Measurements from ENCODE around the gene PCED1A.

GRCh38 chr20:2797136-2797983 lies 43.1 kb downstream of the PCED1A start:
- TF ChIP-seq, protein P1, sequence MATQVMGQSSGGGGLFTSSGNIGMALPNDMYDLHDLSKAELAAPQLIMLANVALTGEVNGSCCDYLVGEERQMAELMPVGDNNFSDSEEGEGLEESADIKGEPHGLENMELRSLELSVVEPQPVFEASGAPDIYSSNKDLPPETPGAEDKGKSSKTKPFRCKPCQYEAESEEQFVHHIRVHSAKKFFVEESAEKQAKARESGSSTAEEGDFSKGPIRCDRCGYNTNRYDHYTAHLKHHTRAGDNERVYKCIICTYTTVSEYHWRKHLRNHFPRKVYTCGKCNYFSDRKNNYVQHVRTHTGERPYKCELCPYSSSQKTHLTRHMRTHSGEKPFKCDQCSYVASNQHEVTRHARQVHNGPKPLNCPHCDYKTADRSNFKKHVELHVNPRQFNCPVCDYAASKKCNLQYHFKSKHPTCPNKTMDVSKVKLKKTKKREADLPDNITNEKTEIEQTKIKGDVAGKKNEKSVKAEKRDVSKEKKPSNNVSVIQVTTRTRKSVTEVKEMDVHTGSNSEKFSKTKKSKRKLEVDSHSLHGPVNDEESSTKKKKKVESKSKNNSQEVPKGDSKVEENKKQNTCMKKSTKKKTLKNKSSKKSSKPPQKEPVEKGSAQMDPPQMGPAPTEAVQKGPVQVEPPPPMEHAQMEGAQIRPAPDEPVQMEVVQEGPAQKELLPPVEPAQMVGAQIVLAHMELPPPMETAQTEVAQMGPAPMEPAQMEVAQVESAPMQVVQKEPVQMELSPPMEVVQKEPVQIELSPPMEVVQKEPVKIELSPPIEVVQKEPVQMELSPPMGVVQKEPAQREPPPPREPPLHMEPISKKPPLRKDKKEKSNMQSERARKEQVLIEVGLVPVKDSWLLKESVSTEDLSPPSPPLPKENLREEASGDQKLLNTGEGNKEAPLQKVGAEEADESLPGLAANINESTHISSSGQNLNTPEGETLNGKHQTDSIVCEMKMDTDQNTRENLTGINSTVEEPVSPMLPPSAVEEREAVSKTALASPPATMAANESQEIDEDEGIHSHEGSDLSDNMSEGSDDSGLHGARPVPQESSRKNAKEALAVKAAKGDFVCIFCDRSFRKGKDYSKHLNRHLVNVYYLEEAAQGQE (IDR thresholded peaks at IDR 0.05; ENCODE audit: borderline replicate concordance in 1 of 2, low read depth in 1 of 2, low read length in 2 of 2) = no peak
- TF ChIP-seq TAF1 (CRISPR knock-in tag; IDR thresholded peaks at IDR 0.05) (no peak), ZNF124 (CRISPR knock-in tag; IDR thresholded peaks at IDR 0.05) (no peak), HDAC6 (IDR thresholded peaks at IDR 0.05; ENCODE audit: low read depth, low read length) (no peak), CTCF (CRISPR knock-in tag; IDR thresholded peaks at IDR 0.05) (no peak), CEBPB (IDR thresholded peaks at IDR 0.05; ENCODE audit: borderline replicate concordance, low read depth, low read length) (no peak), ZNF589 (CRISPR knock-in tag; conservative IDR thresholded peaks at IDR 0.05) (no peak), HNRNPUL1 (IDR thresholded peaks at IDR 0.05; ENCODE audit: low read depth, low read length) (no peak), PHF5A (CRISPR knock-in tag; IDR thresholded peaks at IDR 0.05; ENCODE audit: low read depth, unreplicated experiment) (no peak)

All from HepG2 (cell line).